GM21619 (cell line): Measurements from ENCODE around the gene HPSE2.

Experiments used
- ATAC-seq: cut with Tn5 transposase; IDR thresholded peaks from one replicate; pipeline ENCODE4 v1.9.1; 2021; ENCODE audit not compliant: unreplicated experiment

The HPSE2 gene

GRCh38 chr10:98446151-98446660 is 789.4 kb downstream of the HPSE2 start:
- peak; percentile 37 for ATAC-seq

- ATAC-seq, result no peak
Observed at GRCh38 chr10:98445200-98445812, 790.3 kb downstream of the HPSE2 start.

- no peak for ATAC-seq
Observed at GRCh38 chr10:98444314-98445006, 791.2 kb downstream of the HPSE2 start.

- no peak for ATAC-seq
Observed at GRCh38 chr10:98438715-98439114, 796.9 kb downstream of the HPSE2 start.

GRCh38 chr10:98436704-98437103 is 798.9 kb downstream of the HPSE2 start:
- no peak for ATAC-seq

- ATAC-seq, result no peak
Observed at GRCh38 chr10:98435178-98435577, 800.5 kb downstream of the HPSE2 start.

GRCh38 chr10:98433881-98434732 is 801.5 kb downstream of the HPSE2 start:
- no peak for ATAC-seq

GRCh38 chr10:98433371-98433770 is 802.3 kb downstream of the HPSE2 start:
- ATAC-seq, result no peak

GRCh38 chr10:98432330-98432729 is 803.3 kb downstream of the HPSE2 start:
- no peak for ATAC-seq

GRCh38 chr10:98431016-98431415 is 804.6 kb downstream of the HPSE2 start:
- ATAC-seq, result no peak

- ATAC-seq, result no peak
Observed at GRCh38 chr10:98430427-98430826, 805.2 kb downstream of the HPSE2 start.

- ATAC-seq, result no peak
Observed at GRCh38 chr10:98429320-98430072, 806.2 kb downstream of the HPSE2 start.

- ATAC-seq, result no peak
Observed at GRCh38 chr10:98427011-98427515, 808.6 kb downstream of the HPSE2 start.

- peak; percentile 78 for ATAC-seq
Observed at GRCh38 chr10:98425511-98426352, 809.9 kb downstream of the HPSE2 start.

GRCh38 chr10:98424295-98425254 is 811.1 kb downstream of the HPSE2 start:
- ATAC-seq, result no peak

- no peak for ATAC-seq
Observed at GRCh38 chr10:98423691-98424120, 811.9 kb downstream of the HPSE2 start.

- ATAC-seq, result no peak
Observed at GRCh38 chr10:98422182-98422581, 813.5 kb downstream of the HPSE2 start.

GRCh38 chr10:98420786-98421185 is 814.9 kb downstream of the HPSE2 start:
- ATAC-seq, result no peak
